Hepatocyte (in vitro differentiated cells): ENCODE measurements around the gene ZNF845.

Experiments used
- EZH2phosphoT487 ChIP-seq: fragments of 200-600 bp; sonication (generic); IDR thresholded peaks from one replicate; pipeline ENCODE4 v1.6.1; 2018; ENCODE audit warnings: antibody characterized with exemption, mild to moderate bottlenecking, low read depth, moderate library complexity; ENCODE audit not compliant: unreplicated experiment, severe bottlenecking
- TF ChIP-seq, protein P1 (sequence below): fragments of 200-600 bp; sonication (generic); IDR thresholded peaks from 2 replicates; pipeline ENCODE4 v1.5.1; 2016; ENCODE audit warnings: antibody characterized with exemption, mild to moderate bottlenecking; ENCODE audit not compliant: poor library complexity

DNA sequence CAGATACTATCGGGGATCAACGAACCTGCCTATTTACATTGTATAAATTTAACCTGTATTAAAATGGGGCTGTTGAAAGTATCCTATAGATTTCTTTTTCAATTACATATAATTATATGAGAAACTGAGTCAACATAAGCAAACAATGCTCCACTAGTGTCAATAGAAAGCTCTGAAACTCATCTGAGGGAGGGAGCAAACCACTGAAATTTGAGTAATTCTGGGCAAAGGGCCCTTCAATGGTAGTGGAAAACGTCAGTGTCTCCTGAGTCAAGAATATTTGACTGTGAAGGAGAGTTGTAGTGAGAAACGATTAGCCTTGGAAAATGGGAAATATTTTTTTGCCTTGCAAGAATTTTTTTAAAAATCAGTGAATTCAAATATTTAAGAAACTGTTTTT lies 48.5 kb upstream of the ZNF845 start:
- TF ChIP-seq, protein P1, sequence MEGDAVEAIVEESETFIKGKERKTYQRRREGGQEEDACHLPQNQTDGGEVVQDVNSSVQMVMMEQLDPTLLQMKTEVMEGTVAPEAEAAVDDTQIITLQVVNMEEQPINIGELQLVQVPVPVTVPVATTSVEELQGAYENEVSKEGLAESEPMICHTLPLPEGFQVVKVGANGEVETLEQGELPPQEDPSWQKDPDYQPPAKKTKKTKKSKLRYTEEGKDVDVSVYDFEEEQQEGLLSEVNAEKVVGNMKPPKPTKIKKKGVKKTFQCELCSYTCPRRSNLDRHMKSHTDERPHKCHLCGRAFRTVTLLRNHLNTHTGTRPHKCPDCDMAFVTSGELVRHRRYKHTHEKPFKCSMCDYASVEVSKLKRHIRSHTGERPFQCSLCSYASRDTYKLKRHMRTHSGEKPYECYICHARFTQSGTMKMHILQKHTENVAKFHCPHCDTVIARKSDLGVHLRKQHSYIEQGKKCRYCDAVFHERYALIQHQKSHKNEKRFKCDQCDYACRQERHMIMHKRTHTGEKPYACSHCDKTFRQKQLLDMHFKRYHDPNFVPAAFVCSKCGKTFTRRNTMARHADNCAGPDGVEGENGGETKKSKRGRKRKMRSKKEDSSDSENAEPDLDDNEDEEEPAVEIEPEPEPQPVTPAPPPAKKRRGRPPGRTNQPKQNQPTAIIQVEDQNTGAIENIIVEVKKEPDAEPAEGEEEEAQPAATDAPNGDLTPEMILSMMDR: no peak
- TF ChIP-seq EZH2phosphoT487: no peak
